ENCODE results near the gene IFT43. TPM values are rescaled to one million over a fixed set of nuclear protein-coding genes. Genes with fewer than 3 reads are reported as not detected.

Gene IFT43
- total RNA-seq, 1 experiment from 2014 or later: 34.9 TPM

DNA sequence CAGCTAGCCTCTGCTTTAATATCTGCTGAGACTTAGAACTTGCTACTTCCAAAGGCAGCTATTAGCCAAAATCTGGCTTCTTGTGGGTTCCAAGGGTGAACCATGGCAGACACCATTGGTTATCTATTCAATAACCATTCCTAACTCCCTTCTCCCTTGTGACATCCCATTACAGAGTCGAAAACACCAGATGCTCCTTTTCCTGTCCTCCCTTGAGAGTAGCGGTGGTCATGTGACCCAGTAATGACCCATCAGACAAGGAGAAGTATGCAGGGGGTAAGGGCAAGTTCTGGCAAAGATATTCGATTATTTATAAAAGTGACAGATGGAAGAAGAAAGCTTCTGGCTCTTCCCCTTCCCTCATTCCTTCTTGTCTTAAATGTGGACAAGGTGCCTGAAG, 23.9 kb upstream of the IFT43 start:
- no peak overlapping the region for H3K27ac Mint-ChIP-seq (ENCODE audit: low read depth, unreplicated experiment)
- H3K27me3 Mint-ChIP-seq (ENCODE audit: insufficient read depth, unreplicated experiment): no peaks in the 10 kb centered on the region
- ChIA-PET CTCF (interaction anchor here (0.6 kb wide), 1 partner anchor 21 kb away, joined by 3 read pairs; no protein-coding TSS in a partner anchor), POLR2A (interaction anchor here (0.6 kb wide), 1 partner anchor 12 kb away, joined by 3 read pairs; no protein-coding TSS in a partner anchor)
- H3K36me3 Mint-ChIP-seq (ENCODE audit: insufficient read depth, unreplicated experiment): peaks cover 7% of the 10 kb centered on the region
- no peak for DNase-seq (ENCODE audit: unreplicated experiment)
- intact Hi-C loops (cut with micrococcal nuclease): no loop called here
- TF ChIP-seq, protein P1, sequence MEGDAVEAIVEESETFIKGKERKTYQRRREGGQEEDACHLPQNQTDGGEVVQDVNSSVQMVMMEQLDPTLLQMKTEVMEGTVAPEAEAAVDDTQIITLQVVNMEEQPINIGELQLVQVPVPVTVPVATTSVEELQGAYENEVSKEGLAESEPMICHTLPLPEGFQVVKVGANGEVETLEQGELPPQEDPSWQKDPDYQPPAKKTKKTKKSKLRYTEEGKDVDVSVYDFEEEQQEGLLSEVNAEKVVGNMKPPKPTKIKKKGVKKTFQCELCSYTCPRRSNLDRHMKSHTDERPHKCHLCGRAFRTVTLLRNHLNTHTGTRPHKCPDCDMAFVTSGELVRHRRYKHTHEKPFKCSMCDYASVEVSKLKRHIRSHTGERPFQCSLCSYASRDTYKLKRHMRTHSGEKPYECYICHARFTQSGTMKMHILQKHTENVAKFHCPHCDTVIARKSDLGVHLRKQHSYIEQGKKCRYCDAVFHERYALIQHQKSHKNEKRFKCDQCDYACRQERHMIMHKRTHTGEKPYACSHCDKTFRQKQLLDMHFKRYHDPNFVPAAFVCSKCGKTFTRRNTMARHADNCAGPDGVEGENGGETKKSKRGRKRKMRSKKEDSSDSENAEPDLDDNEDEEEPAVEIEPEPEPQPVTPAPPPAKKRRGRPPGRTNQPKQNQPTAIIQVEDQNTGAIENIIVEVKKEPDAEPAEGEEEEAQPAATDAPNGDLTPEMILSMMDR (IDR thresholded peaks at IDR 0.05; ENCODE audit: unreplicated experiment): no peak
- H3K4me1 Mint-ChIP-seq (ENCODE audit: insufficient read depth, unreplicated experiment): no peaks in the 10 kb centered on the region
- no peak overlapping the region for H3K4me3 Mint-ChIP-seq (ENCODE audit: unreplicated experiment)
- BruUV-seq (replicated peaks): no TSS peak
- H3K9me3 Mint-ChIP-seq (ENCODE audit: unreplicated experiment): no peaks in the 10 kb centered on the region

DNA sequence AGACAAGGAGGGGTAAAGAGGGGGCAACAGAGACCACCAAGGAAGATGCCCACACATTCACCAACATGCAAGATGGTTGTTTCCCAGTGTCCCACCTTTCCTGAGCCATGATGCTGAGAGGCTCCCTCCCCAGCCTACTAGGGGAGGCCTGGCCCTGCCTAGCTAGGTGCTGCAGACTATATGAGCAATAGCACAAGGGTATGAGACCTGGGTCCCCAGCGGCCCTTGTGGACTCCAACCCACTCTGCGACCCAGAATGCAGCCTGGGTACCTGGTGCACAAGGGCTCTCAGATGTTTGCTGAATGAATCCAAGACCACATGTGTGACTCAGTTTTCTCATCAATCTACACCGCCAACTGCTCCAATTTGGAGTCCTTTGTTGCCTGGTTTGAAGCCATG, 17.7 kb upstream of the IFT43 start:
- BruUV-seq (replicated peaks): no TSS peak
- CTCF ChIA-PET: interaction anchor here (0.7 kb wide), 1 partner anchor 139 kb away, joined by 3 read pairs; no protein-coding TSS in a partner anchor
- no peak overlapping the region for H3K27ac Mint-ChIP-seq (ENCODE audit: low read depth, unreplicated experiment)
- peaks cover 6% of the 10 kb centered on the region for H3K4me1 Mint-ChIP-seq (ENCODE audit: insufficient read depth, unreplicated experiment)
- TF ChIP-seq, protein P1 (IDR thresholded peaks at IDR 0.05; ENCODE audit: unreplicated experiment): no peak
- POLR2A ChIA-PET: interaction anchor here (0.7 to 1.2 kb wide), 2 partner anchors 57 to 203 kb away, joined by 3 read pairs; no protein-coding TSS in a partner anchor
- H3K4me3 Mint-ChIP-seq (ENCODE audit: unreplicated experiment): no peak overlapping the region
- H3K36me3 Mint-ChIP-seq (ENCODE audit: insufficient read depth, unreplicated experiment): no peaks in the 10 kb centered on the region
- DNase-seq (ENCODE audit: unreplicated experiment): no peak
- no peaks in the 10 kb centered on the region for H3K9me3 Mint-ChIP-seq (ENCODE audit: unreplicated experiment)
- intact Hi-C loops (cut with micrococcal nuclease): no loop called here
- no peaks in the 10 kb centered on the region for H3K27me3 Mint-ChIP-seq (ENCODE audit: insufficient read depth, unreplicated experiment)

DNA sequence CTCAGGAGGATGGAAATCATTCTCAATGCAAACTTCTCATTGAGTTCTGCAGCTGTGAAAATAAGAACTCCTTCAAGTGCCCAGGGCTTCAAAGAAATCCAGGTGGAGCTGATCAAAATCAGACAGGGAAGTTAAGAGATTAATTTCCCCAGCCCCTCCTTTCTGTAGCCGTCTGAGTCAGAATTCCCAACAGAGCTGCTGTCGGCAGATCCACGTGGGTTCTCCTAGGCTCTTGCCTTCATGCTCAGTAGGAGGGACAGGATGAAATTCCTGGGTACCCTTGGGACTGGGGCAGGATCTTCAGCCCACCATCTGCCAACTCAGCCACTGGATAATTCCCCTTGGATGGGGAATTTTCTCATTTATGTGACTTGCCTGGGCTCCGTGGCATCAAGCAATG, 17.1 kb upstream of the IFT43 start:
- Mint-ChIP-seq H3K27me3 (ENCODE audit: insufficient read depth, unreplicated experiment) (no peaks in the 10 kb centered on the region), H3K9me3 (ENCODE audit: unreplicated experiment) (no peaks in the 10 kb centered on the region), H3K27ac (ENCODE audit: low read depth, unreplicated experiment) (no peak overlapping the region), H3K36me3 (ENCODE audit: insufficient read depth, unreplicated experiment) (no peaks in the 10 kb centered on the region), H3K4me3 (ENCODE audit: unreplicated experiment) (no peak overlapping the region), H3K4me1 (ENCODE audit: insufficient read depth, unreplicated experiment) (peaks cover 6% of the 10 kb centered on the region)
- ChIA-PET CTCF (interaction anchor here (0.7 to 2.4 kb wide), 2 partner anchors 10 to 139 kb away, joined by 3 to 7 read pairs; no protein-coding TSS in a partner anchor), POLR2A (interaction anchor here (1.2 kb wide), 1 partner anchor 58 kb away, joined by 3 read pairs; no protein-coding TSS in a partner anchor)
- TF ChIP-seq, protein P1 (IDR thresholded peaks at IDR 0.05; ENCODE audit: unreplicated experiment): no peak
- intact Hi-C loops (cut with micrococcal nuclease): no loop called here
- DNase-seq (ENCODE audit: unreplicated experiment): no peak
- BruUV-seq (replicated peaks): no TSS peak

DNA sequence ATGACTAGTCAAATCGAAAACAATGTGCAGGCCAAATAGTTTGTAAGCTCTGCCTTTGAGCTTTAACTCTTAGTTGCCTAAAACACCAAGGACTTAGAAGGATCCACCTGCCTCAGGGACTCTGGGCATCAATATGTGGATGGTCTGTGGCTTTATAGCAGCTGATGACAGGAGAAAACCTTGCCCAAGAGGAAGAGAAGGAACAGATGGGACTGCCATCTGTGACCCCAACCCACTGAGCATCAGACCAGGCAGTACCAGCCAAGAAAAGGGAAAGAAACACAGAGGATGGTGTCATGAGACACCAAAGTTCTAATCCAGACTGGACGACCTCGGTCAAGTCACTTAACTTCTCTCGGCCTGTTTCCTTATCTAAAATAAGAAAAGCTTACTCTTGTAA, 16.4 kb upstream of the IFT43 start:
- TF ChIP-seq, protein P1 (IDR thresholded peaks at IDR 0.05; ENCODE audit: unreplicated experiment): no peak
- H3K27ac Mint-ChIP-seq (ENCODE audit: low read depth, unreplicated experiment): no peak overlapping the region
- intact Hi-C loops (cut with micrococcal nuclease): no loop called here
- DNase-seq (ENCODE audit: unreplicated experiment): no peak
- no peaks in the 10 kb centered on the region for H3K27me3 Mint-ChIP-seq (ENCODE audit: insufficient read depth, unreplicated experiment)
- ChIA-PET POLR2A (interaction anchor here (0.6 kb wide), 1 partner anchor 10 kb away, joined by 3 read pairs; no protein-coding TSS in a partner anchor), CTCF (interaction anchor here (0.7 to 2.4 kb wide), 2 partner anchors 10 to 63 kb away, joined by 3 to 7 read pairs; no protein-coding TSS in a partner anchor)
- no TSS peak for BruUV-seq (replicated peaks)
- no peaks in the 10 kb centered on the region for H3K9me3 Mint-ChIP-seq (ENCODE audit: unreplicated experiment)
- H3K4me1 Mint-ChIP-seq (ENCODE audit: insufficient read depth, unreplicated experiment): peaks cover 6% of the 10 kb centered on the region
- H3K36me3 Mint-ChIP-seq (ENCODE audit: insufficient read depth, unreplicated experiment): no peaks in the 10 kb centered on the region
- H3K4me3 Mint-ChIP-seq (ENCODE audit: unreplicated experiment): no peak overlapping the region
